Panc1 (cell line): ENCODE results near the gene HEMK1. TPM values are rescaled to one million over a fixed set of nuclear protein-coding genes. Genes with fewer than 3 reads are reported as not detected.

Experiments
- ATAC-seq: fragments of 200-7000 bp; cut with Tn5 transposase; 2 replicates; pipeline ENCODE4 v1.9.1; 2020; ENCODE audit warnings: mild to moderate bottlenecking, moderate library complexity
- BruUV-seq: library from RNA; stranded (reverse); fragments of 400-500 nt; replicated peaks from 2 replicates; lab custom pipeline; 2021; lab: Mats Ljungman, UMichigan
- CTCF ChIA-PET: fragments of 300-600 bp; sonication (Branson Sonifier 250); formaldehyde crosslinking; loops from one replicate; lab custom pipeline; 2022; ENCODE audit warnings: antibody characterized with exemption; lab: Charles Lee
- POLR2A ChIA-PET: fragments of 300-600 bp; sonication (Branson Sonifier 250); formaldehyde crosslinking; loops from one replicate; lab custom pipeline; 2022; ENCODE audit warnings: antibody characterized with exemption; lab: Charles Lee
- DNase-seq: peaks from one replicate; pipeline ENCODE4 v3.0.0-alpha.2; 2010; ENCODE audit warnings: low read depth, low spot score
- H3K27ac ChIP-seq: 2 replicates; pipeline ENCODE4 v1.5.1; 2011; ENCODE audit warnings: mild to moderate bottlenecking, low read length, inconsistent platforms
- H3K27me3 ChIP-seq: fragments of 200-500 bp; sonication (Bioruptor generic); 2 replicates; pipeline ENCODE4 v1.6.0; 2014; ENCODE audit warnings: low read length, inconsistent platforms; ENCODE audit not compliant: control insufficient read depth, insufficient read depth
- H3K36me3 ChIP-seq: fragments of 200-500 bp; sonication (Bioruptor generic); 2 replicates; pipeline ENCODE4 v1.5.1; 2014; ENCODE audit warnings: inconsistent platforms, mild to moderate bottlenecking, low read length, moderate library complexity; ENCODE audit not compliant: control insufficient read depth, insufficient read depth
- H3K4me1 ChIP-seq: 2 replicates; pipeline ENCODE4 v1.5.1; 2011; ENCODE audit warnings: inconsistent platforms, mild to moderate bottlenecking, low read length, moderate library complexity; ENCODE audit not compliant: control insufficient read depth, insufficient read depth
- H3K4me3 ChIP-seq, 2 experiments: 2 replicates each; pipeline ENCODE4 v1.5.1; 2011 to 2012; ENCODE audit warnings: low read depth in 2 of 2, low read length in 2 of 2, mild to moderate bottlenecking in 2 of 2, inconsistent platforms in 1 of 2, moderate library complexity in 1 of 2
- H3K9me3 ChIP-seq: fragments of 200-500 bp; sonication (Bioruptor generic); 2 replicates; pipeline ENCODE4 v1.5.1; 2014; ENCODE audit warnings: low read depth, mild to moderate bottlenecking, inconsistent platforms, low read length, moderate library complexity; ENCODE audit not compliant: control insufficient read depth, insufficient read depth
- POLR2AphosphoS5 ChIP-seq: IDR thresholded peaks from 2 replicates; pipeline ENCODE4 v1.6.1; 2012; ENCODE audit warnings: mild to moderate bottlenecking, low read depth, low read length, moderate library complexity
- SIN3A ChIP-seq: IDR thresholded peaks from 2 replicates; pipeline ENCODE4 v1.6.1; 2012; ENCODE audit warnings: low read depth, mild to moderate bottlenecking, low read length, moderate library complexity, borderline replicate concordance; ENCODE audit not compliant: insufficient read depth
- TCF7L2 ChIP-seq: IDR thresholded peaks from 2 replicates; pipeline ENCODE4 v1.6.1; 2011; ENCODE audit warnings: mild to moderate bottlenecking, low read depth, low read length, inconsistent platforms
- in situ Hi-C: cut with HindIII; loops from 2 replicates; pipeline ENCODE4 v1.10.0; 2016; ENCODE audit warnings: low sequenced_read_pairs, low pct_unique_long_range_greater_than_20kb
- intact Hi-C: fragments of 100-400 bp; cut with micrococcal nuclease; formaldehyde crosslinking; loops from one replicate; pipeline ENCODE4 v1.10.0; 2022; ENCODE audit not compliant: unreplicated experiment
- total RNA-seq: library from RNA; stranded (reverse); gene quantifications from one replicate; pipeline ENCODE4 v1.2.1, GENCODE V29; 2021; ENCODE audit not compliant: unreplicated experiment
- TF ChIP-seq, protein P1 (sequence below), 2 experiments: IDR thresholded peaks; 2 replicates each; pipeline ENCODE4 v1.6.1; 2011 to 2012; ENCODE audit warnings: low read depth in 2 of 2, control low read depth in 1 of 2, low read length in 1 of 2, mild to moderate bottlenecking in 1 of 2, moderate library complexity in 1 of 2; ENCODE audit not compliant: insufficient read depth in 1 of 2
- TF ChIP-seq, protein P2 (sequence below): fragments of 450-650 bp; IDR thresholded peaks from 2 replicates; pipeline ENCODE4 v1.5.1; 2017; ENCODE audit warnings: mild to moderate bottlenecking

Gene HEMK1
- total RNA-seq, 1 experiment from 2014 or later, result 12.1 TPM

DNA sequence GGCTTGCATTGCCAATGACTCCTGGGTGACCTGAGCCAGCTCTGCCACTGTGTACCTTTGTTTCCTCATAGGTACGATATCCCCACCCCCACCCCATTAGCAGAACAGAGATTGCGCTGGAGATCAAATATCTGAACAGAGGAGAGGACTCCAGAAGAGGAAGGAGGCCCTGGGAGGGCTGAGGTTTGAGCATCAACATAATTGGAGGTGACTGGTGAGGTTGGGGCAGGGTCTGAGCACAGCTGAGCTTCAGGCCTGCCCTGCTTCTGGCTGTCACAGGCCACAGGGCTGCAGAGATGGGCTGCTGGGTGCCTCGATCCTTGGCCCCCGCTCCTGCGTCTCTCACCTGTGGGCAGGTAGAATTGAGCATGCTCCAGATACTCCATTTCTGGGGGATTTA is 44.6 kb upstream of the HEMK1 start:
- ChIA-PET POLR2A (no interaction called here), CTCF (interaction anchor here (1.0 kb wide), 1 partner anchor 18 kb away, joined by 3 read pairs; no protein-coding TSS in a partner anchor)
- Histone ChIP-seq H3K36me3 (no peaks in the 10 kb centered on the region), H3K27ac (no peak overlapping the region), H3K4me3 (no peak overlapping the region), H3K4me1 (no peaks in the 10 kb centered on the region), H3K27me3 (no peaks in the 10 kb centered on the region), H3K9me3 (no peaks in the 10 kb centered on the region)
- intact Hi-C loops (no loop called here), in situ Hi-C loops (no loop called here)
- no peak for ATAC-seq
- no peak for TF ChIP-seq POLR2AphosphoS5
- TF ChIP-seq, protein P1, sequence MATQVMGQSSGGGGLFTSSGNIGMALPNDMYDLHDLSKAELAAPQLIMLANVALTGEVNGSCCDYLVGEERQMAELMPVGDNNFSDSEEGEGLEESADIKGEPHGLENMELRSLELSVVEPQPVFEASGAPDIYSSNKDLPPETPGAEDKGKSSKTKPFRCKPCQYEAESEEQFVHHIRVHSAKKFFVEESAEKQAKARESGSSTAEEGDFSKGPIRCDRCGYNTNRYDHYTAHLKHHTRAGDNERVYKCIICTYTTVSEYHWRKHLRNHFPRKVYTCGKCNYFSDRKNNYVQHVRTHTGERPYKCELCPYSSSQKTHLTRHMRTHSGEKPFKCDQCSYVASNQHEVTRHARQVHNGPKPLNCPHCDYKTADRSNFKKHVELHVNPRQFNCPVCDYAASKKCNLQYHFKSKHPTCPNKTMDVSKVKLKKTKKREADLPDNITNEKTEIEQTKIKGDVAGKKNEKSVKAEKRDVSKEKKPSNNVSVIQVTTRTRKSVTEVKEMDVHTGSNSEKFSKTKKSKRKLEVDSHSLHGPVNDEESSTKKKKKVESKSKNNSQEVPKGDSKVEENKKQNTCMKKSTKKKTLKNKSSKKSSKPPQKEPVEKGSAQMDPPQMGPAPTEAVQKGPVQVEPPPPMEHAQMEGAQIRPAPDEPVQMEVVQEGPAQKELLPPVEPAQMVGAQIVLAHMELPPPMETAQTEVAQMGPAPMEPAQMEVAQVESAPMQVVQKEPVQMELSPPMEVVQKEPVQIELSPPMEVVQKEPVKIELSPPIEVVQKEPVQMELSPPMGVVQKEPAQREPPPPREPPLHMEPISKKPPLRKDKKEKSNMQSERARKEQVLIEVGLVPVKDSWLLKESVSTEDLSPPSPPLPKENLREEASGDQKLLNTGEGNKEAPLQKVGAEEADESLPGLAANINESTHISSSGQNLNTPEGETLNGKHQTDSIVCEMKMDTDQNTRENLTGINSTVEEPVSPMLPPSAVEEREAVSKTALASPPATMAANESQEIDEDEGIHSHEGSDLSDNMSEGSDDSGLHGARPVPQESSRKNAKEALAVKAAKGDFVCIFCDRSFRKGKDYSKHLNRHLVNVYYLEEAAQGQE (IDR thresholded peaks at IDR 0.05; ENCODE audit: insufficient read depth in 1 of 2, low read depth in 2 of 2, low read length in 1 of 2), result no peak
- DNase-seq, result no peak
- BruUV-seq, result no TSS peak

DNA sequence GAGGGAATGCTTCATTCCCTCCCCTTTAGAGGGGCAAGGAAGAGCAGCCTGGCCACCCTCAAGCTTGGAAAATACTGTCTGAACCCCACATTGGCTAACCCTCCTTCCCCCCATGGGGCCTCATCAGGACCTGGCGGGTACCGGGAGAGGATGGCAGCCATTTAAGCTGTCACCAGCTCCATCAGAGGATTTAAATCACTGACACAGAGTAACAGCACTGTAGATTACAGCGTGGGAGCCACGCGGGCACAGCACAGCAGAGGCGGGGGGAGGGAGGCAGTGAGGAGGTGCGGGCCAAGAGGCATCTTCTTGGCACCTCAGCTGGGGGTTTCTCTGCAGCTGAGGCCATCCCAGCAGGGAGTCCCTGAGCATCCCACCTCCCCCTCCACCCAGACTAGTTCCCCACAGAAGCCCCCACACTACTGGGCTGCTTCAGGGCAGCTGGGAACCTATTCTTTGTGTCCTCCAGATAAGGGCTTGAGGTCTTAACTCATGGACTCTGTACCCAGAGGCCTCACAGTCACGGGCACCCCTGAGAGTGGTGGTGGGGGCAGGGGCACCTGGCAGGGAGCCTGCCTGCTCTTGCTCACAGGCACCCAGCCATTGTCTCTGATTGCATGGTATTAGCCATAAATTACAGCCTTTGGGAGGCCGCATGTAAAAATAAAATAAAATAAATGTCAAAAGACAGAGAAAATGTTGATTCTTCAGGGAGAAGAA is 44.0 kb upstream of the HEMK1 start:
- intact Hi-C loops, result no loop called here
- TF ChIP-seq, protein P1 (IDR thresholded peaks at IDR 0.05; ENCODE audit: insufficient read depth in 1 of 2, low read depth in 2 of 2, low read length in 1 of 2), result no peak
- TF ChIP-seq POLR2AphosphoS5 (no peak), SIN3A (no peak), TCF7L2 (no peak)
- TF ChIP-seq, protein P2, sequence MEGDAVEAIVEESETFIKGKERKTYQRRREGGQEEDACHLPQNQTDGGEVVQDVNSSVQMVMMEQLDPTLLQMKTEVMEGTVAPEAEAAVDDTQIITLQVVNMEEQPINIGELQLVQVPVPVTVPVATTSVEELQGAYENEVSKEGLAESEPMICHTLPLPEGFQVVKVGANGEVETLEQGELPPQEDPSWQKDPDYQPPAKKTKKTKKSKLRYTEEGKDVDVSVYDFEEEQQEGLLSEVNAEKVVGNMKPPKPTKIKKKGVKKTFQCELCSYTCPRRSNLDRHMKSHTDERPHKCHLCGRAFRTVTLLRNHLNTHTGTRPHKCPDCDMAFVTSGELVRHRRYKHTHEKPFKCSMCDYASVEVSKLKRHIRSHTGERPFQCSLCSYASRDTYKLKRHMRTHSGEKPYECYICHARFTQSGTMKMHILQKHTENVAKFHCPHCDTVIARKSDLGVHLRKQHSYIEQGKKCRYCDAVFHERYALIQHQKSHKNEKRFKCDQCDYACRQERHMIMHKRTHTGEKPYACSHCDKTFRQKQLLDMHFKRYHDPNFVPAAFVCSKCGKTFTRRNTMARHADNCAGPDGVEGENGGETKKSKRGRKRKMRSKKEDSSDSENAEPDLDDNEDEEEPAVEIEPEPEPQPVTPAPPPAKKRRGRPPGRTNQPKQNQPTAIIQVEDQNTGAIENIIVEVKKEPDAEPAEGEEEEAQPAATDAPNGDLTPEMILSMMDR, result no peak
- Histone ChIP-seq H3K27me3 (no peaks in the 10 kb centered on the region), H3K27ac (no peak overlapping the region), H3K36me3 (no peaks in the 10 kb centered on the region), H3K4me1 (no peaks in the 10 kb centered on the region), H3K4me3 (no peak overlapping the region), H3K9me3 (no peaks in the 10 kb centered on the region)
- BruUV-seq, result no TSS peak
- POLR2A ChIA-PET, result no interaction called here
- CTCF ChIA-PET, result interaction anchor here (1.0 kb wide), 1 partner anchor 17 kb away, joined by 3 read pairs; no protein-coding TSS in a partner anchor
- DNase-seq (no peak), ATAC-seq (no peak)
- in situ Hi-C loops, result no loop called here
